Spleen (tissue), 11 donors: ENCODE data around the gene SLC30A7. TPM values are rescaled to one million over a fixed set of nuclear protein-coding genes. Genes with fewer than 3 reads are reported as not detected.
"Not testable (repeated sequence)": the region's sequence is repeated elsewhere in the genome, so short reads cannot be mapped to it uniquely, and the experiment has no call there.

Experiments
- DNase-seq: peaks from one replicate; pipeline ENCODE4 v3.0.0-alpha.2; 2020
- H3K27ac ChIP-seq, 8 donors: fragments of 200-600 bp; sonication (generic) in 7 of 8; 1 replicate in 4 of 8; 2 replicates in 4 of 8; pipeline versions ENCODE4 v1.5.0 to v1.8.0; 2016 to 2021; ENCODE audit warnings: inconsistent platforms in 4 of 8, mild to moderate bottlenecking in 4 of 8, moderate library complexity in 1 of 8
- H3K27me3 ChIP-seq, 7 donors: fragments of 200-600 bp; sonication (generic) in 6 of 7; replicated peaks in 1 of 7; 1 replicate in 4 of 7; 2 replicates in 3 of 7; pipeline versions ENCODE4 v1.5.0 to v1.8.0; 2016 to 2021; ENCODE audit warnings: inconsistent platforms in 3 of 7, mild to moderate bottlenecking in 1 of 7
- H3K36me3 ChIP-seq, 6 donors: fragments of 200-600 bp; sonication (generic) in 5 of 6; 1 replicate in 4 of 6; 2 replicates in 2 of 6; pipeline versions ENCODE4 v1.5.0 to v1.8.0; 2016 to 2021; ENCODE audit warnings: inconsistent platforms in 2 of 6
- H3K4me1 ChIP-seq, 6 donors: fragments of 200-600 bp; sonication (generic) in 5 of 6; 1 replicate in 3 of 6; 2 replicates in 3 of 6; pipeline versions ENCODE4 v1.5.0 to v1.8.0; 2016 to 2021; ENCODE audit warnings: inconsistent platforms in 3 of 6
- H3K4me3 ChIP-seq, 8 donors: fragments of 200-600 bp; sonication (generic) in 7 of 8; 1 replicate in 4 of 8; 2 replicates in 4 of 8; pipeline versions ENCODE4 v1.5.0 to v1.8.0; 2016 to 2021; ENCODE audit warnings: inconsistent platforms in 4 of 8, mild to moderate bottlenecking in 4 of 8, moderate library complexity in 2 of 8
- H3K9me3 ChIP-seq, 8 donors: fragments of 200-600 bp; sonication (generic) in 7 of 8; 1 replicate in 4 of 8; 2 replicates in 4 of 8; pipeline versions ENCODE4 v1.5.0 to v1.8.0; 2016 to 2021; ENCODE audit warnings: inconsistent platforms in 4 of 8
- CTCF ChIP-seq, 11 experiments: fragments of 200-600 bp in 7 of 11; fragments of 450-650 bp in 4 of 11; sonication (generic) in 4 of 11; IDR thresholded peaks in 8 of 11; conservative IDR thresholded peaks in 3 of 11; 1 replicate in 7 of 11; 2 replicates in 4 of 11; pipeline versions ENCODE4 v1.4.0 to v1.8.0; 2016 to 2021; ENCODE audit warnings: antibody characterized with exemption in 11 of 11, inconsistent platforms in 4 of 11, mild to moderate bottlenecking in 1 of 11
- POLR2A ChIP-seq, 3 donors: fragments of 450-650 bp; IDR thresholded peaks; one replicate each; pipeline ENCODE4 v1.5.1; 2017; ENCODE audit warnings: antibody characterized with exemption in 3 of 3, mild to moderate bottlenecking in 1 of 3
- POLR2AphosphoS5 ChIP-seq, 3 donors: sonication (generic); formaldehyde crosslinking; IDR thresholded peaks; one replicate each; pipeline ENCODE4 v1.5.1; 2017; ENCODE audit warnings: antibody characterized with exemption in 3 of 3
- WGBS, 5 donors: extraction: QIAGEN DNeasy Blood & Tissue Kit in 3 of 5; methylation state at CpG; one replicate each; pipeline versions ENCODE4 v1.1.5 to v1.1.7; 2013 to 2018; 5-methylcytosine and 5-hydroxymethylcytosine counted together
- intact Hi-C: fragments of 100-400 bp; cut with DNase I; formaldehyde crosslinking; loops from one replicate; pipeline ENCODE4 v1.15.0; 2023; ENCODE audit warnings: low total_unique reads
- polyA plus RNA-seq, 3 donors: library from polyadenylated mRNA; stranded (reverse); fragments of 200-250 nt; gene quantifications; one replicate each; pipeline ENCODE4 v1.2.1, GENCODE V29; 2013
- total RNA-seq, 7 donors: library from RNA; depleted of rRNA in 3 of 7; stranded (reverse); fragments of >200 nt in 3 of 7; fragmentation: NEBNext Ultra II Directional in 4 of 7; extraction: Animal tissue kit (Norgen Biotek cat#: 25700) in 4 of 7; gene quantifications; one replicate each; pipeline versions ENCODE4 v1.1.0 to v1.2.1, GENCODE V29; 2016 to 2021
- donor health status: healthy with polysubstance abuse.
- donor health status: DM: no; HTN: no; CAD: no; lungs with moderate emphysema.
- donor health status: DM: no; HTN: no; CAD: no.
- donor health status: Bipolar disorder and iron deficiency.
- donor health status: healthy.
- donor health status: DM: no; HTN: no; CAD: no.
- donor health status: DM: yes; HTN: yes; CAD: no.

The SLC30A7 gene
- total and polyA plus RNA-seq, 10 donors, result 4.2 to 44.5 (median 35.9) TPM

GRCh38 chr1:100943533-100943932, 47.6 kb downstream of the SLC30A7 start:
- intact Hi-C loops, result no loop called here
- DNase-seq, result no peak

GRCh38 chr1:100946064-100946463, 50.2 kb downstream of the SLC30A7 start:
- Histone ChIP-seq H3K9me3 (peaks cover 0 to 23% (median 2%) of the 10 kb centered on the region in 8 donors), H3K4me1 (peaks cover 7 to 57% (median 24%) of the 10 kb centered on the region in 6 donors), H3K36me3 (peaks cover 0 to 33% (median 3%) of the 10 kb centered on the region in 6 donors)
- H3K4me3 ChIP-seq, intact Hi-C loops, DNase-seq, H3K27me3 ChIP-seq, H3K27ac ChIP-seq: not testable (repeated sequence)
- WGBS, 5 donors, result 80 to 90% (median 87%) methylated on average over 3 of the region's 3 CpGs

More at GRCh38 chr1:100943533-100943932, 47.6 kb downstream of the SLC30A7 start:
- Histone ChIP-seq H3K4me1 (peaks cover 0 to 32% (median 5%) of the 10 kb centered on the region in 6 donors), H3K4me3 (no peak overlapping the region), H3K27ac (no peak overlapping the region), H3K36me3 (peaks cover 0 to 46% (median 8%) of the 10 kb centered on the region in 6 donors), H3K27me3 (no peaks in the 10 kb centered on the region), H3K9me3 (peaks cover 0 to 23% (median 2%) of the 10 kb centered on the region in 8 donors)
- TF ChIP-seq POLR2AphosphoS5 (IDR thresholded peaks at IDR 0.05), result no peak
- no peak for TF ChIP-seq CTCF (IDR thresholded peaks at IDR 0.05 in 8 of 11, conservative IDR thresholded peaks at IDR 0.05 in 3 of 11)
- no peak for TF ChIP-seq POLR2A (IDR thresholded peaks at IDR 0.05)
- WGBS, 5 donors, result 90 to 100% (median 95%) methylated on average over 1 of the region's 1 CpG

- peaks cover 7 to 50% (median 24%) of the 10 kb centered on the region in 6 donors for H3K4me1 ChIP-seq
- intact Hi-C loops, H3K27ac ChIP-seq, DNase-seq, H3K27me3 ChIP-seq, H3K4me3 ChIP-seq: not testable (repeated sequence)
- peaks cover 0 to 23% (median 2%) of the 10 kb centered on the region in 8 donors for H3K9me3 ChIP-seq
- WGBS, 5 donors, result 99 to 100% (median 99%) methylated on average over 3 of the region's 3 CpGs
- peaks cover 0 to 39% (median 6%) of the 10 kb centered on the region in 6 donors for H3K36me3 ChIP-seq
Measured at GRCh38 chr1:100947816-100948215, 51.9 kb downstream of the SLC30A7 start.

GRCh38 chr1:100948721-100949405, 53.0 kb downstream of the SLC30A7 start:
- H3K27me3 ChIP-seq, intact Hi-C loops, DNase-seq: not testable (repeated sequence)
- H3K9me3 ChIP-seq, result peaks cover 0 to 23% (median 2%) of the 10 kb centered on the region in 8 donors
- H3K27ac ChIP-seq, result peak overlapping the region; percentile 6 to 84 (median 50)
- peak overlapping the region in 1 of 8 donors; percentile 53 for H3K4me3 ChIP-seq
- peaks cover 0 to 40% (median 6%) of the 10 kb centered on the region in 6 donors for H3K36me3 ChIP-seq
- WGBS, 5 donors, result 80 to 88% (median 85%) methylated on average over 7 of the region's 7 CpGs
- H3K4me1 ChIP-seq, result peaks cover 7 to 42% (median 20%) of the 10 kb centered on the region in 6 donors

GRCh38 chr1:100949515-100950158, 53.7 kb downstream of the SLC30A7 start:
- H3K27me3 ChIP-seq, intact Hi-C loops: not testable (repeated sequence)
- Histone ChIP-seq H3K4me1 (peaks cover 7 to 42% (median 20%) of the 10 kb centered on the region in 6 donors), H3K4me3 (peak overlapping the region in 2 of 8 donors; percentile 9 to 53), H3K36me3 (peaks cover 0 to 37% (median 6%) of the 10 kb centered on the region in 6 donors), H3K27ac (peak overlapping the region; percentile 6 to 84 (median 50)), H3K9me3 (peaks cover 0 to 23% (median 2%) of the 10 kb centered on the region in 8 donors)
- TF ChIP-seq POLR2AphosphoS5 (IDR thresholded peaks at IDR 0.05), result peak in 2 of 3 donors; percentile 49
- peak; percentile 94 for DNase-seq
- 65 to 74% (median 70%) methylated on average over 7 to 9 of the region's 9 CpGs for WGBS, 5 donors

- Histone ChIP-seq H3K4me1 (peaks cover 7 to 42% (median 20%) of the 10 kb centered on the region in 6 donors), H3K9me3 (peaks cover 0 to 23% (median 2%) of the 10 kb centered on the region in 8 donors), H3K27ac (peak overlapping the region in 4 of 8 donors; percentile 64 to 84 (median 66)), H3K27me3 (no peaks in the 10 kb centered on the region), H3K36me3 (peaks cover 0 to 35% (median 6%) of the 10 kb centered on the region in 6 donors), H3K4me3 (no peak overlapping the region)
- DNase-seq, result no peak
- TF ChIP-seq CTCF (IDR thresholded peaks at IDR 0.05 in 8 of 11, conservative IDR thresholded peaks at IDR 0.05 in 3 of 11) (no peak), POLR2A (IDR thresholded peaks at IDR 0.05) (no peak), POLR2AphosphoS5 (IDR thresholded peaks at IDR 0.05) (no peak)
- intact Hi-C loops, result no loop called here
Measured at GRCh38 chr1:100950337-100950736, 54.4 kb downstream of the SLC30A7 start.
